B cell (primary cell): ENCODE data around the gene RCBTB2. TPM values are rescaled to one million over a fixed set of nuclear protein-coding genes. Genes with fewer than 3 reads are reported as not detected.

Experiments used
- ATAC-seq: fragments of 200-7000 bp; cut with Tn5 transposase; one replicate; pipeline ENCODE4 v1.10.0; 2021; ENCODE audit warnings: low read depth, mild to moderate bottlenecking, moderate number of reproducible peaks, moderate library complexity
- CTCF ChIA-PET: fragments of 350-600 bp; sonication (Branson Sonifier 250); formaldehyde crosslinking; loops from one replicate; lab custom pipeline; 2021; ENCODE audit warnings: antibody characterized with exemption, inconsistent platforms; lab: Charles Lee
- POLR2A ChIA-PET: fragments of 350-600 bp; sonication (Branson Sonifier 250); formaldehyde crosslinking; loops from one replicate; lab custom pipeline; 2021; ENCODE audit warnings: antibody characterized with exemption; lab: Charles Lee
- DNase-seq: peaks from one replicate; pipeline ENCODE4 v3.0.0; 2013
- H2AFZ ChIP-seq: 2 replicates; pipeline ENCODE4 v1.6.1; 2012; ENCODE audit warnings: mild to moderate bottlenecking, low read depth, low read length; ENCODE audit not compliant: insufficient read depth, poor library complexity, severe bottlenecking
- H3K27ac ChIP-seq, 2 donors: 1 replicate in 1 of 2; 2 replicates in 1 of 2; pipeline ENCODE4 v1.5.1; 2012 to 2013; ENCODE audit warnings: low read length in 2 of 2, mild to moderate bottlenecking in 2 of 2, moderate library complexity in 1 of 2
- H3K27me3 ChIP-seq, 4 experiments: fragments of 200-600 bp in 1 of 4; sonication (generic) in 1 of 4; replicated peaks in 1 of 4; 1 replicate in 2 of 4; 2 replicates in 2 of 4; pipeline versions ENCODE4 v1.6.1 to v1.7.0; 2013 to 2016; ENCODE audit warnings: low read length in 3 of 4, mild to moderate bottlenecking in 2 of 4, mixed read lengths in 1 of 4, moderate library complexity in 1 of 4; ENCODE audit not compliant: insufficient read depth in 4 of 4, control insufficient read depth in 3 of 4; ENCODE audit errors: control extremely low read depth in 1 of 4
- H3K36me3 ChIP-seq, 2 experiments: replicated peaks in 1 of 2; 1 replicate in 1 of 2; 2 replicates in 1 of 2; pipeline versions ENCODE4 v1.6.1 to v1.7.1; 2013; ENCODE audit warnings: low read length in 1 of 2; ENCODE audit not compliant: insufficient read depth in 2 of 2, control insufficient read depth in 1 of 2; ENCODE audit errors: control extremely low read depth in 1 of 2, extremely low read depth in 1 of 2
- H3K4me1 ChIP-seq, 2 donors: fragments of 200-600 bp in 1 of 2; sonication (generic) in 1 of 2; 1 replicate in 1 of 2; 2 replicates in 1 of 2; pipeline versions ENCODE4 v1.5.1 to v1.6.1; 2013 to 2017; ENCODE audit warnings: low read length in 2 of 2; ENCODE audit not compliant: control insufficient read depth in 2 of 2, insufficient read depth in 2 of 2
- H3K4me2 ChIP-seq: replicated peaks from 2 replicates; pipeline ENCODE3; 2012; ENCODE audit warnings: mild to moderate bottlenecking, low read depth, low read length; ENCODE audit not compliant: poor library complexity, severe bottlenecking
- H3K4me3 ChIP-seq, 5 experiments: fragments of 200-600 bp in 1 of 5; sonication (generic) in 1 of 5; 1 replicate in 3 of 5; 2 replicates in 2 of 5; pipeline versions ENCODE4 v1.5.1 to v1.7.0; 2011 to 2016; ENCODE audit warnings: low read length in 4 of 5, mild to moderate bottlenecking in 4 of 5, low read depth in 2 of 5, control low read depth in 1 of 5, moderate library complexity in 1 of 5; ENCODE audit not compliant: insufficient read depth in 1 of 5; ENCODE audit errors: control extremely low read depth in 1 of 5, extremely low read depth in 1 of 5
- H3K79me2 ChIP-seq: fragments of 200-600 bp; sonication (generic); one replicate; pipeline ENCODE4 v1.6.0; 2016; ENCODE audit warnings: low read length; ENCODE audit not compliant: control insufficient read depth, insufficient read depth
- H3K9ac ChIP-seq: fragments of 200-600 bp; sonication (generic); 2 replicates; pipeline ENCODE4 v1.6.1; 2017; ENCODE audit warnings: mild to moderate bottlenecking, low read length, moderate library complexity
- H3K9me3 ChIP-seq, 3 donors: one replicate each; pipeline versions ENCODE4 v1.6.1 to v1.7.1; 2013; ENCODE audit warnings: low read length in 2 of 3; ENCODE audit not compliant: control insufficient read depth in 2 of 3, insufficient read depth in 1 of 3; ENCODE audit errors: control extremely low read depth in 1 of 3
- H4K20me1 ChIP-seq: 2 replicates; pipeline ENCODE4 v1.6.0; 2012; ENCODE audit warnings: mild to moderate bottlenecking, low read length; ENCODE audit not compliant: insufficient read depth, control insufficient read depth, poor library complexity, severe bottlenecking
- H3K27ac Mint-ChIP-seq: one replicate; pipeline ENCODE4 v1.8.0; 2021; ENCODE audit warnings: mixed read lengths
- H3K27me3 Mint-ChIP-seq: one replicate; pipeline ENCODE4 v1.8.0; 2021; ENCODE audit warnings: mixed read lengths
- H3K4me1 Mint-ChIP-seq: one replicate; pipeline ENCODE4 v1.8.0; 2021; ENCODE audit warnings: mixed read lengths
- H3K4me3 Mint-ChIP-seq: one replicate; pipeline ENCODE4 v1.8.0; 2021; ENCODE audit warnings: mixed read lengths
- H3K9me3 Mint-ChIP-seq: one replicate; pipeline ENCODE4 v1.8.0; 2022; ENCODE audit warnings: mixed read lengths; ENCODE audit not compliant: insufficient read depth
- CTCF ChIP-seq: fragments of 200-600 bp; IDR thresholded peaks from one replicate; pipeline ENCODE4 v1.8.0; 2022; ENCODE audit warnings: antibody characterized with exemption, mild to moderate bottlenecking
- EZH2 ChIP-seq: IDR thresholded peaks from 2 replicates; pipeline ENCODE4 v1.6.1; 2012; ENCODE audit warnings: borderline replicate concordance, low read depth, mild to moderate bottlenecking, moderate library complexity, low read length; ENCODE audit not compliant: insufficient read depth, poor library complexity, severe bottlenecking
- WGBS: methylation state at CpG from one replicate; pipeline ENCODE4 v1.1.5; 2013; ENCODE audit warnings: missing lambda C conversion rate; ENCODE audit not compliant: insufficient coverage; 5-methylcytosine and 5-hydroxymethylcytosine counted together
- intact Hi-C: fragments of 100-400 bp; cut with micrococcal nuclease; formaldehyde crosslinking; loops from one replicate; pipeline ENCODE4 v1.10.0; 2022
- polyA plus RNA-seq: library from polyadenylated mRNA; depleted of rRNA; stranded (reverse); fragments of >200 nt; gene quantifications from 2 replicates; pipeline ENCODE4 v1.2.3, GENCODE V29; 2012
- total RNA-seq, 2 donors: library from RNA; stranded (reverse); fragments of 120-200 nt in 1 of 2; gene quantifications; 1 replicate in 1 of 2; 2 replicates in 1 of 2; pipeline versions ENCODE4 v1.2.3 to v1.2.4, GENCODE V29; 2013 to 2022

RCBTB2 gene
- total and polyA plus RNA-seq, 2 donors (not counting 1 experiment from before 2014, with no cell fraction given): 1.4 to 2.7 TPM

- Histone ChIP-seq H3K79me2 (no peaks in the 10 kb centered on the region), H3K27ac (no peak overlapping the region), H3K27me3 (peaks cover 0 to 76% (median 65%) of the 10 kb centered on the region in 4 experiments), H3K9ac (no peak overlapping the region), H3K4me3 (no peak overlapping the region), H3K4me1 (peaks cover 32 to 34% of the 10 kb centered on the region in 2 donors), H3K4me2 (no peak overlapping the region), H3K36me3 (no peaks in the 10 kb centered on the region), H4K20me1 (peaks cover 15% of the 10 kb centered on the region), H3K9me3 (peaks cover 0 to 6% (median 0%) of the 10 kb centered on the region in 3 donors), H2AFZ (no peak overlapping the region)
- CTCF ChIA-PET: interaction anchor here (0.8 to 6.2 kb wide), 8 partner anchors 9 to 544 kb away, joined by 3 to 140 read pairs (median 4); no protein-coding TSS in a partner anchor
- intact Hi-C loops: no loop called here
- Mint-ChIP-seq H3K27ac (no peak overlapping the region), H3K9me3 (no peaks in the 10 kb centered on the region), H3K4me3 (no peak overlapping the region), H3K27me3 (peaks cover 73% of the 10 kb centered on the region), H3K4me1 (peaks cover 29% of the 10 kb centered on the region)
- POLR2A ChIA-PET: no interaction called here
- no peak for TF ChIP-seq EZH2
- TF ChIP-seq CTCF: no peak
- DNase-seq: no peak
- ATAC-seq: no peak
- WGBS: 93% methylated on average over 2 of the region's 3 CpGs
Measured at GRCh38 chr13:48582084-48582483, 49.2 kb upstream of the RCBTB2 start.

GRCh38 chr13:48580896-48581295 is 48.0 kb upstream of the RCBTB2 start:
- Mint-ChIP-seq H3K27me3 (peaks cover 74% of the 10 kb centered on the region), H3K4me1 (peaks cover 17% of the 10 kb centered on the region), H3K9me3 (no peaks in the 10 kb centered on the region), H3K4me3 (no peak overlapping the region), H3K27ac (peak overlapping the region; percentile 41)
- peaks cover 0 to 82% (median 71%) of the 10 kb centered on the region in 4 experiments for H3K27me3 ChIP-seq
- POLR2A ChIA-PET: interaction anchor here (0.6 kb wide), 1 partner anchor 439 kb away, joined by 3 read pairs; no protein-coding TSS in a partner anchor
- H3K9ac ChIP-seq: no peak overlapping the region
- 89% methylated on average over 1 of the region's 6 CpGs for WGBS
- DNase-seq: no peak
- no peaks in the 10 kb centered on the region for H3K36me3 ChIP-seq
- CTCF ChIA-PET: interaction anchor here (0.6 to 6.2 kb wide), 29 partner anchors 8 to 543 kb away, joined by 3 to 140 read pairs (median 5); partner anchors contain the start of genes MED4 and NUDT15
- no peak overlapping the region for H2AFZ ChIP-seq
- peaks cover 0 to 4% (median 0%) of the 10 kb centered on the region in 3 donors for H3K9me3 ChIP-seq
- TF ChIP-seq EZH2: no peak
- TF ChIP-seq CTCF: no peak
- intact Hi-C loops: loop anchor here (1.0 to 2.0 kb wide), 5 partner anchors 180 to 543 kb away; no protein-coding TSS in a partner anchor
- H3K27ac ChIP-seq: no peak overlapping the region
- H4K20me1 ChIP-seq: peaks cover 15% of the 10 kb centered on the region
- peaks cover 21 to 22% of the 10 kb centered on the region in 2 donors for H3K4me1 ChIP-seq
- H3K4me3 ChIP-seq: no peak overlapping the region
- ATAC-seq: no peak
- H3K4me2 ChIP-seq: no peak overlapping the region
- no peaks in the 10 kb centered on the region for H3K79me2 ChIP-seq
